ENCODE data around the gene NECAB3. TPM values are rescaled to one million over a fixed set of nuclear protein-coding genes. Genes with fewer than 3 reads are reported as not detected.

NECAB3 gene
- total RNA-seq, 4 donors from 2014 or later, result 26.1 to 180 (median 94.5) TPM

DNA sequence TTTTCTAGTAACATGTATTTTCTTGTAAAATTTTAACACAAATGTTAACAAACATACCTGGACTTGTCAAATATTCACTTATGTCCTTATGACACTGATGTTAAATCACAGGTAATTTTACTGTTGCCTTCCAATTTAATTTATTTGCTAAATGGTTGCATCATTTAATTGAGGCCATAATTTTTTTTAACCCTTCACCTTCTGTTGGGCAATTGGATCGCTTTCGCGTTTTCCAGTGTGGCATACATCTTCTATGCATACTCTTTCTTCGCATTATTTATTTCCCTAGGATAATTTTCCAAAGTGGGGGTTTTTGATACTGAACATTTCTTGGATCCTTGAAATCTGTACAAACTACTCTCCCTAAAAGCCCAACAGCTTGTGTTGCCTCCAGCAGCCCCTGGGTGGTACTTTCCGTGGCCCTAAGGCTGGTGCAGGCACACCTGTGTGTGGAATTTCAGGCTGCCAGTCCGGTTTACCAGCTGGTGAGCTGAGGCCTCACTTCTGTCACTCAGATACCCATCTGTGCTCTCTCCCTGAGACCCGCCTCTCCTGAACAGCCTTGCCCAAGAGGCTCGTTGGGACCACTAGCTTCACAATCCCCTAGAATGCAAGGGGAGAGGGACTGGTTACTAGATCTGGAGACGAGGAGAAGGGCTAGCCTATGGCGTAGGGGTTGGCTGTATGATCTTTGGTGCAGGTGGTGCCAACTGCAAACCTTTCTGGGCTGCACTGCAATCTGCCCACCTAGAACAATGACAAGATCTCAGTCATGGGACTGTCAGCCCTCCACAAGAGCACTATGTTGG lies 23.3 kb downstream of the NECAB3 start:
- H3K9me3 ChIP-seq, result no peaks in the 10 kb centered on the region
- H3K4me1 ChIP-seq, result peaks cover 17 to 57% (median 25%) of the 10 kb centered on the region in 4 donors
- WGBS, 2 donors (ENCODE audit: low coverage in 1 of 2), result 59 to 64% methylated on average over 5 to 10 of the region's 10 CpGs
- intact Hi-C loops (cut with DNase I; ENCODE audit: low total_unique reads) (no loop called here), in situ Hi-C loops (cut with MboI; ENCODE audit: low pct_ligation_motif_present in 1 of 4, low pct_unique_long_range_greater_than_20kb in 1 of 4, low sequenced_read_pairs in 3 of 4) (loop anchor here (5.0 to 10.0 kb wide), 3 partner anchors 186 to 199 kb away; no protein-coding TSS in a partner anchor)
- H3K4me3 ChIP-seq, result no peak overlapping the region
- no peaks in the 10 kb centered on the region for H3K27me3 ChIP-seq
- peak; percentile 64 for DNase-seq
- TF ChIP-seq POLR2A (IDR thresholded peaks at IDR 0.05) (no peak), POLR2AphosphoS5 (IDR thresholded peaks at IDR 0.05) (peak; percentile 35 to 70 (median 50))
- peak overlapping the region in 1 of 4 donors; percentile 12 for H3K27ac ChIP-seq
- H3K36me3 ChIP-seq, result no peaks in the 10 kb centered on the region

DNA sequence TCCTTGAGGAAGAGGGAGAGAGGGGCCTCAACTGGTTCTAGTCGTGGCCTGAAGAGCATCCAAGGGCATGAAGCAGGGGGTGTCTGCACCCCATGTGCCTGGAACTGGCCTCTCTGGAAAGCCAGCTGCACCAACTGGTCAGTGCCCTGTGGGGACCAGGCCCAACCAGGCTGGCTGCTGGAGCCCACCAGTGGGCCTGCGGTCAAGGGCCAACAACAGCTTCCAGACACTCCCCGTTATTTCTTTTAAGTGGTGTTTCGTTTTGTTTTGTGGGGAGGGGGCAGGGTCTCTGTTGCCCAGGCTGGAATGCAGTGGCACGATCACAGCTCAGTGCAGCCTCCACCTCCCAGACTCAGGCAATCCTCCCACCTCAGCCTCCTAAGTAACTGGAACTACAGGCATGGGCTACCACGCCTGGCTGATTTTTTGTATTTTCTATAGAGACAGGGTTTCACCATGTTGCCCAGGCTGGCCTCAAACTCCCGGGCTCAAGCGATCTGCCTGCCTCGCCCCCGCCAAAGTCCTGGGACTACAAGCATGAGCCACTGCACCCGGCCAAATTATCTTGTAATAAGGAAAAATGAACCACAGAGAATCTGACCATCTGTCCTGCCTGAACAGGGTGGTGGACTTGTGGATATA lies 24.0 kb downstream of the NECAB3 start:
- no peak for DNase-seq
- H3K27me3 ChIP-seq, result no peaks in the 10 kb centered on the region
- intact Hi-C loops (cut with DNase I; ENCODE audit: low total_unique reads) (no loop called here), in situ Hi-C loops (cut with MboI; ENCODE audit: low pct_ligation_motif_present in 1 of 4, low pct_unique_long_range_greater_than_20kb in 1 of 4, low sequenced_read_pairs in 3 of 4) (loop anchor here (5.0 to 10.0 kb wide), 3 partner anchors 185 to 198 kb away; no protein-coding TSS in a partner anchor)
- H3K4me3 ChIP-seq, result no peak overlapping the region
- H3K9me3 ChIP-seq, result no peaks in the 10 kb centered on the region
- H3K36me3 ChIP-seq, result peaks cover 0 to 5% (median 0%) of the 10 kb centered on the region in 4 donors
- 81% methylated on average over 11 of the region's 11 CpGs; no CpG with 5 or more reads in 1 of the 2 donors for WGBS, 2 donors (ENCODE audit: low coverage in 1 of 2)
- H3K27ac ChIP-seq, result no peak overlapping the region
- TF ChIP-seq POLR2A (IDR thresholded peaks at IDR 0.05) (no peak), EP300 (IDR thresholded peaks at IDR 0.05; ENCODE audit: low read depth) (no peak), POLR2AphosphoS5 (IDR thresholded peaks at IDR 0.05) (no peak)
- TF ChIP-seq, protein P1, sequence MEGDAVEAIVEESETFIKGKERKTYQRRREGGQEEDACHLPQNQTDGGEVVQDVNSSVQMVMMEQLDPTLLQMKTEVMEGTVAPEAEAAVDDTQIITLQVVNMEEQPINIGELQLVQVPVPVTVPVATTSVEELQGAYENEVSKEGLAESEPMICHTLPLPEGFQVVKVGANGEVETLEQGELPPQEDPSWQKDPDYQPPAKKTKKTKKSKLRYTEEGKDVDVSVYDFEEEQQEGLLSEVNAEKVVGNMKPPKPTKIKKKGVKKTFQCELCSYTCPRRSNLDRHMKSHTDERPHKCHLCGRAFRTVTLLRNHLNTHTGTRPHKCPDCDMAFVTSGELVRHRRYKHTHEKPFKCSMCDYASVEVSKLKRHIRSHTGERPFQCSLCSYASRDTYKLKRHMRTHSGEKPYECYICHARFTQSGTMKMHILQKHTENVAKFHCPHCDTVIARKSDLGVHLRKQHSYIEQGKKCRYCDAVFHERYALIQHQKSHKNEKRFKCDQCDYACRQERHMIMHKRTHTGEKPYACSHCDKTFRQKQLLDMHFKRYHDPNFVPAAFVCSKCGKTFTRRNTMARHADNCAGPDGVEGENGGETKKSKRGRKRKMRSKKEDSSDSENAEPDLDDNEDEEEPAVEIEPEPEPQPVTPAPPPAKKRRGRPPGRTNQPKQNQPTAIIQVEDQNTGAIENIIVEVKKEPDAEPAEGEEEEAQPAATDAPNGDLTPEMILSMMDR (IDR thresholded peaks at IDR 0.05), result no peak
- peaks cover 17 to 57% (median 25%) of the 10 kb centered on the region in 4 donors for H3K4me1 ChIP-seq

DNA sequence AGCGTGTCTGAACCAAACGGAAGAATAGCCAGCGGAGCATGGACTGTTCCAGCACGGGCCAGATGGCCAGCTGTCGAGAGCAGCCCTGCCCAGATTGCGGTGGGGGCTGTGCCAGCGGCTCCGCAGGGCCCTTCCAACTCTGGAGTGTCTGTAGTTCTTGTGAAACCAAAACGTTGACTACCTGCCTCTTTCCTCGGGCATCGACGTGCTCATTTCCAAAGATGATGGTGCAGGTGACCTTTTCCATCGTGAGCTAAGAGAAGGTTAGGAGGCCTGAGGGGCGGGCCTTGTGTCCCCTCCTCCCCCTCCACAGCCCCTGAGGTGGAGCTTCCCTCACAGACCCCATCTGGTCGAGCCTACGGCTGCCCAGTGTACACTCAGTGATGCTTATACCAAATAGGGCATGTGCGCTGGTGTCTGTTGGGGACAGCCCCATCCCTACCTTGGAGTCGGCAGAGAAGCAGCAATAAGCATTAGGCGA lies 25.0 kb downstream of the NECAB3 start:
- peaks cover 0 to 13% (median 0%) of the 10 kb centered on the region in 4 donors for H3K36me3 ChIP-seq
- in situ Hi-C loops (cut with MboI; ENCODE audit: low pct_ligation_motif_present in 1 of 4, low pct_unique_long_range_greater_than_20kb in 1 of 4, low sequenced_read_pairs in 3 of 4), result no loop called here
- TF ChIP-seq, protein P1 (IDR thresholded peaks at IDR 0.05), result no peak
- no peak for TF ChIP-seq EP300 (IDR thresholded peaks at IDR 0.05; ENCODE audit: low read depth)
- no peak for TF ChIP-seq POLR2AphosphoS5 (IDR thresholded peaks at IDR 0.05)
- TF ChIP-seq POLR2A (IDR thresholded peaks at IDR 0.05), result no peak
- intact Hi-C loops (cut with DNase I; ENCODE audit: low total_unique reads), result no loop called here
- peak overlapping the region in 2 of 4 donors; percentile 12 to 50 for H3K27ac ChIP-seq
- H3K27me3 ChIP-seq, result no peaks in the 10 kb centered on the region
- WGBS, 2 donors (ENCODE audit: low coverage in 1 of 2), result 67% methylated on average over 19 of the region's 19 CpGs; no CpG with 5 or more reads in 1 of the 2 donors
- no peak overlapping the region for H3K4me3 ChIP-seq
- no peak for DNase-seq
- H3K4me1 ChIP-seq, result peaks cover 12 to 48% (median 19%) of the 10 kb centered on the region in 4 donors
- H3K9me3 ChIP-seq, result no peaks in the 10 kb centered on the region

DNA sequence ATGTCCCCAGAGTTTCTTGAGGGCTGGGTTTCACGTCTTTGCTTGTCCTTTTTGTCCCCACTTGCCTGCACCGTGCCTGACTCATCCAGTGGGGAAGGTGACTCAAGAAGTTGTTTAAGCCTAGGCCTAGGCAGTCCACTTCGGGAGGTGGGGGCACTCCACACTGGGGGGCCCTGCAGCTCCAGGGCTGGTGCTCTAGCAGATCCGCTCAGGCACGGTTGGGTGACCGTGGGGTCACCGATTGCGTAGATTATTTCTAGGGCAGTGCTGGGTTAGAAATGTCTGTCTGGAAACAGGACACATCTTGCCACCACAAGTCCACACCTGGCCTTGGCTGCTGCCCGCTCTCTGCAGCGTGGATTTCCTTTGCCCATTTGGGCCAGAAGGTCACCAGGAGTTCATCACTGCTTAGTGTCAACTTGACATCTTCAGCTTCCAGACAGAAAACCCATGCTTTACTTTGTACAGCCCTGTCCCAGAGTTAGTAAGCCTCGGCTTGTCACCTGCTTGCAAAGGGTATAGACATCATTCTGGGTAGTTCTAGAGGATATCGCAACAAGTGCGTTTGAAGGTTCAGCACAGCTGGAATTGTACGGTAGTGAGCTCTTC lies 25.7 kb downstream of the NECAB3 start:
- no peak for DNase-seq
- Histone ChIP-seq H3K36me3 (peaks cover 0 to 18% (median 0%) of the 10 kb centered on the region in 4 donors), H3K9me3 (no peaks in the 10 kb centered on the region), H3K4me1 (peaks cover 8 to 41% (median 13%) of the 10 kb centered on the region in 4 donors), H3K4me3 (no peak overlapping the region), H3K27ac (peak overlapping the region in 1 of 4 donors; percentile 12), H3K27me3 (no peaks in the 10 kb centered on the region)
- TF ChIP-seq, protein P1 (IDR thresholded peaks at IDR 0.05), result no peak
- TF ChIP-seq POLR2AphosphoS5 (IDR thresholded peaks at IDR 0.05) (no peak), POLR2A (IDR thresholded peaks at IDR 0.05) (no peak), EP300 (IDR thresholded peaks at IDR 0.05; ENCODE audit: low read depth) (no peak)
- intact Hi-C loops (cut with DNase I; ENCODE audit: low total_unique reads) (no loop called here), in situ Hi-C loops (cut with MboI; ENCODE audit: low pct_ligation_motif_present in 1 of 4, low pct_unique_long_range_greater_than_20kb in 1 of 4, low sequenced_read_pairs in 3 of 4) (no loop called here)
- 86 to 93% methylated on average over 3 to 14 of the region's 14 CpGs for WGBS, 2 donors (ENCODE audit: low coverage in 1 of 2)

All from transverse colon (tissue), 4 donors.